ENCODE measurements around the gene RUNX2. TPM values are rescaled to one million over a fixed set of nuclear protein-coding genes. Genes with fewer than 3 reads are reported as not detected.

The RUNX2 gene
- total and polyA plus RNA-seq, 2 of the 8 experiments (the other 6 are each of a cell fraction or from before 2014, with no cell fraction given) = 0.26 to 1.2 TPM

DNA sequence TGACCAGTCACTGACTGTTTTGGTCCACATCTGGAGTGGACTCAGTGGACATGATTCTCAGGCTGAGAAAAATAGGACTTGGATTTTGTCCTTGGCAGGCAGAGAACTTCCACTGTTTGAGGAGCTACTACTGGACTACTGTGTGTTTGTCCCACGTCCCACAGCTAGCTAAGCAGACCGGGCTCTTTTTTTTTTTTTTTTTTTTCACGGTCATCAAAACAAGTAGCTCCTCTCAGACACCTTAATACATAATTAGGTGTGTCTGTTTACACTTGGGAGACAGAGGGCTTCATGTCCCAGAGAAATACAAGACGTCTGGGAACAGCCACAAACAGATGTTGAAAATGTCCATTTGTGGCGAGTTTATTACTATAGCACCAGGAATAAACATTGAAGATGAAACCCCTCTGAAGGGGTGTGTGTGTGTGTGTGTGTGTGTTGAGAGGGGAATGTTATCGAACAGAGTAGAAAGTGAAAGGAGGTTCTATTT lies 204.6 kb downstream of the RUNX2 start:
- H3K9me3 ChIP-seq (ENCODE audit: insufficient read depth in 2 of 2, low read depth in 1 of 2, low read length in 1 of 2) = no peaks in the 10 kb centered on the region
- no peak overlapping the region for H2BK12ac ChIP-seq (ENCODE audit: low read depth, low read length)
- no peaks in the 10 kb centered on the region for H3K4me1 ChIP-seq (replicated peaks in 1 of 4; ENCODE audit: control insufficient read depth in 3 of 4, insufficient read depth in 4 of 4, low read length in 3 of 4)
- H3K4me3 ChIP-seq (ENCODE audit: extremely low read depth in 1 of 4, insufficient read depth in 2 of 4, low read depth in 3 of 4, low read length in 4 of 4) = no peak overlapping the region
- no peak overlapping the region for H4K5ac ChIP-seq (ENCODE audit: insufficient read length, low read depth, low read length)
- no peaks in the 10 kb centered on the region; a peak in 1 of 8 replicates for H3K36me3 ChIP-seq (ENCODE audit: control insufficient read depth in 2 of 4, insufficient read depth in 4 of 4, low read length in 3 of 4)
- no peak overlapping the region for H2BK5ac ChIP-seq (ENCODE audit: low read depth, low read length)
- no peak overlapping the region for H3K14ac ChIP-seq (ENCODE audit: insufficient read length)
- no peaks in the 10 kb centered on the region for H4K20me1 ChIP-seq (replicated peaks in 1 of 2; ENCODE audit: control insufficient read depth in 1 of 2, insufficient read depth in 2 of 2, low read length in 2 of 2)
- H3K79me1 ChIP-seq (ENCODE audit: low read depth, low read length) = no peaks in the 10 kb centered on the region
- ChIA-PET CTCF (ENCODE audit: partially characterized antibody) (no interaction called here), POLR2A (ENCODE audit: partially characterized antibody) (no interaction called here)
- no peak overlapping the region for H3K4ac ChIP-seq (replicated peaks; ENCODE audit: insufficient read length, low read depth, low read length)
- no peaks in the 10 kb centered on the region for H3K23me2 ChIP-seq (ENCODE audit: low read depth, low read length)
- no peak overlapping the region for H3K23ac ChIP-seq (ENCODE audit: insufficient read length)
- H4K91ac ChIP-seq (replicated peaks; ENCODE audit: insufficient read length, low read length) = no peak overlapping the region
- FAIRE-seq (no peak), DNase-seq (ENCODE audit: low read depth in 1 of 2, low spot score in 2 of 2) (no peak)
- no peak overlapping the region for H2BK15ac ChIP-seq (ENCODE audit: low read length)
- H3K79me2 ChIP-seq (ENCODE audit: control insufficient read depth in 1 of 2, insufficient read depth in 2 of 2, low read length in 2 of 2) = no peaks in the 10 kb centered on the region
- H3K27ac ChIP-seq (ENCODE audit: low read depth, low read length) = no peak overlapping the region
- no peak overlapping the region for H4K8ac ChIP-seq (ENCODE audit: extremely low read depth, insufficient read depth, low read length)
- H3K56ac ChIP-seq (replicated peaks; ENCODE audit: insufficient read length, low read depth, low read length) = no peak overlapping the region
- no peak overlapping the region for H2BK20ac ChIP-seq (ENCODE audit: low read length)
- H2AK5ac ChIP-seq (ENCODE audit: low read depth, low read length) = no peak overlapping the region
- H3K18ac ChIP-seq (ENCODE audit: extremely low read depth, low read length) = no peak overlapping the region
- H3K9ac ChIP-seq (replicated peaks in 1 of 4; ENCODE audit: extremely low read depth in 1 of 4, low read depth in 3 of 4, low read length in 3 of 4) = no peak overlapping the region
- H2AFZ ChIP-seq (ENCODE audit: low read length) = no peak overlapping the region
- H3K4me2 ChIP-seq (ENCODE audit: insufficient read depth in 1 of 2, low read depth in 2 of 2, low read length in 2 of 2) = no peak overlapping the region
- TF ChIP-seq CHD1 (IDR thresholded peaks at IDR 0.05; ENCODE audit: low read depth, low read length) (no peak), ASH2L (IDR thresholded peaks at IDR 0.05; ENCODE audit: low read length) (no peak), CREB1 (IDR thresholded peaks at IDR 0.05) (no peak), SUZ12 (IDR thresholded peaks at IDR 0.05; ENCODE audit: low read length) (no peak), SP4 (IDR thresholded peaks at IDR 0.05; ENCODE audit: low read length) (no peak), EP300 (IDR thresholded peaks at IDR 0.05; ENCODE audit: borderline replicate concordance in 1 of 2, low read depth in 2 of 2, low read length in 2 of 2) (no peak), TEAD4 (IDR thresholded peaks at IDR 0.05; ENCODE audit: low read depth, low read length) (no peak), TBP (IDR thresholded peaks at IDR 0.05; ENCODE audit: low read depth, low read length) (no peak), TAF1 (IDR thresholded peaks at IDR 0.05; ENCODE audit: low read depth, low read length) (no peak), JUN (IDR thresholded peaks at IDR 0.05; ENCODE audit: low read depth, low read length) (no peak), POU5F1 (IDR thresholded peaks at IDR 0.05; ENCODE audit: low read depth, low read length) (no peak)
- TF ChIP-seq, protein P1, sequence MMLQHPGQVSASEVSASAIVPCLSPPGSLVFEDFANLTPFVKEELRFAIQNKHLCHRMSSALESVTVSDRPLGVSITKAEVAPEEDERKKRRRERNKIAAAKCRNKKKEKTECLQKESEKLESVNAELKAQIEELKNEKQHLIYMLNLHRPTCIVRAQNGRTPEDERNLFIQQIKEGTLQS (IDR thresholded peaks at IDR 0.05; ENCODE audit: insufficient read depth, low read depth, low read length) = no peak
- TF ChIP-seq, protein P2, sequence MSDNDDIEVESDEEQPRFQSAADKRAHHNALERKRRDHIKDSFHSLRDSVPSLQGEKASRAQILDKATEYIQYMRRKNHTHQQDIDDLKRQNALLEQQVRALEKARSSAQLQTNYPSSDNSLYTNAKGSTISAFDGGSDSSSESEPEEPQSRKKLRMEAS (IDR thresholded peaks at IDR 0.05) = no peak
- TF ChIP-seq, protein P3, sequence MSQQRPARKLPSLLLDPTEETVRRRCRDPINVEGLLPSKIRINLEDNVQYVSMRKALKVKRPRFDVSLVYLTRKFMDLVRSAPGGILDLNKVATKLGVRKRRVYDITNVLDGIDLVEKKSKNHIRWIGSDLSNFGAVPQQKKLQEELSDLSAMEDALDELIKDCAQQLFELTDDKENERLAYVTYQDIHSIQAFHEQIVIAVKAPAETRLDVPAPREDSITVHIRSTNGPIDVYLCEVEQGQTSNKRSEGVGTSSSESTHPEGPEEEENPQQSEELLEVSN (IDR thresholded peaks at IDR 0.05) = no peak
- no peaks in the 10 kb centered on the region for H3K27me3 ChIP-seq (replicated peaks in 1 of 4; ENCODE audit: control insufficient read depth in 3 of 4, extremely low read depth in 1 of 4, insufficient read depth in 3 of 4, low read length in 3 of 4)
- WGBS, 2 experiments (ENCODE audit: extremely low coverage in 1 of 2, insufficient coverage in 1 of 2, insufficient read length in 1 of 2, insufficient replicate concordance in 2 of 2, low coverage in 1 of 2, low lambda C conversion rate in 2 of 2, missing lambda C conversion rate in 1 of 2) = 80% methylated on average over 5 of the region's 6 CpGs; no CpG with 5 or more reads in 1 of the 2 experiments
- no peak overlapping the region for H2BK120ac ChIP-seq (replicated peaks; ENCODE audit: low read depth, low read length)

Data from H1 (cell line).